ENCODE measurements around the gene UPK3A.

UPK3A gene

GRCh38 chr22:45284705-45285262 is at the start of gene UPK3A:
Gene UPK3A (plus strand): TSS chr22:45284949. CDS start chr22:45285014, 65 bp downstream.
- peak; percentile 33 to 39 for DNase-seq (ENCODE audit: low read depth in 2 of 2)

GRCh38 chr22:45235101-45235777 is 49.5 kb upstream of the UPK3A start:
- DNase-seq (ENCODE audit: low read depth in 2 of 2) = no peak

GRCh38 chr22:45235851-45236342 is 48.9 kb upstream of the UPK3A start:
- DNase-seq (ENCODE audit: low read depth in 2 of 2) = no peak

GRCh38 chr22:45237065-45237990 is 47.4 kb upstream of the UPK3A start:
- no peak for DNase-seq (ENCODE audit: low read depth in 2 of 2)

GRCh38 chr22:45238076-45238956 is 46.4 kb upstream of the UPK3A start:
- DNase-seq (ENCODE audit: low read depth in 2 of 2) = no peak

GRCh38 chr22:45238957-45239680 is 45.6 kb upstream of the UPK3A start:
- DNase-seq (ENCODE audit: low read depth in 2 of 2) = no peak

- DNase-seq (ENCODE audit: low read depth in 2 of 2) = no peak
Observed at GRCh38 chr22:45239681-45240051, 45.1 kb upstream of the UPK3A start.

- DNase-seq (ENCODE audit: low read depth in 2 of 2) = peak in 1 of 2 donors; percentile 36
Observed at GRCh38 chr22:45240104-45240809, 44.5 kb upstream of the UPK3A start.

GRCh38 chr22:45240810-45241631 is 43.7 kb upstream of the UPK3A start, which contains the start of gene KIAA0930:
Gene KIAA0930 (minus strand): TSS chr22:45240894. CDS start chr22:45240703, 191 bp downstream.
- DNase-seq (ENCODE audit: low read depth in 2 of 2) = peak; percentile 73 to 75

GRCh38 chr22:45242778-45243191 is 42.0 kb upstream of the UPK3A start:
- no peak for DNase-seq (ENCODE audit: low read depth in 2 of 2)

GRCh38 chr22:45244916-45245315 is 39.8 kb upstream of the UPK3A start:
- no peak for DNase-seq (ENCODE audit: low read depth in 2 of 2)

- DNase-seq (ENCODE audit: low read depth in 2 of 2) = no peak
Observed at GRCh38 chr22:45246060-45246985, 38.4 kb upstream of the UPK3A start.

GRCh38 chr22:45248832-45249561 is 35.8 kb upstream of the UPK3A start:
- DNase-seq (ENCODE audit: low read depth in 2 of 2) = no peak

GRCh38 chr22:45251825-45252224 is 32.9 kb upstream of the UPK3A start:
- no peak for DNase-seq (ENCODE audit: low read depth in 2 of 2)

GRCh38 chr22:45253039-45253641 is 31.6 kb upstream of the UPK3A start:
- DNase-seq (ENCODE audit: low read depth in 2 of 2) = no peak

GRCh38 chr22:45254388-45254787 is 30.4 kb upstream of the UPK3A start:
- DNase-seq (ENCODE audit: low read depth in 2 of 2) = no peak

GRCh38 chr22:45254789-45255278 is 29.9 kb upstream of the UPK3A start:
- DNase-seq (ENCODE audit: low read depth in 2 of 2) = no peak
